CD14-positive monocyte (primary cell): ENCODE results near the gene ZFP14. TPM values are rescaled to one million over a fixed set of nuclear protein-coding genes. Genes with fewer than 3 reads are reported as not detected.

Source experiments
- DNase-seq, 3 donors: peaks; one replicate each; pipeline ENCODE4 v3.0.0-alpha.2; 2011 to 2022
- H2AFZ ChIP-seq: 2 replicates; pipeline ENCODE4 v1.6.0; 2012; ENCODE audit warnings: mild to moderate bottlenecking, low read depth, low read length, inconsistent platforms; ENCODE audit not compliant: insufficient read depth, poor library complexity, severe bottlenecking
- H3K27ac ChIP-seq, 2 donors: 1 replicate in 1 of 2; 2 replicates in 1 of 2; pipeline ENCODE4 v1.5.1; 2012 to 2013; ENCODE audit warnings: low read length in 2 of 2, control low read depth in 1 of 2, inconsistent platforms in 1 of 2, low read depth in 1 of 2, mild to moderate bottlenecking in 1 of 2
- H3K27me3 ChIP-seq, 2 donors: one replicate each; pipeline versions ENCODE4 v1.6.0 to v1.6.1; 2011 to 2013; ENCODE audit warnings: low read length in 2 of 2; ENCODE audit not compliant: control insufficient read depth in 2 of 2, insufficient read depth in 2 of 2
- H3K36me3 ChIP-seq, 2 donors: replicated peaks in 1 of 2; 1 replicate in 1 of 2; 2 replicates in 1 of 2; pipeline versions ENCODE4 v1.5.1 to v1.6.1; 2012 to 2013; ENCODE audit warnings: low read length in 2 of 2, control low read depth in 1 of 2, inconsistent platforms in 1 of 2, mild to moderate bottlenecking in 1 of 2; ENCODE audit not compliant: insufficient read depth in 2 of 2, control insufficient read depth in 1 of 2
- H3K4me1 ChIP-seq, 2 donors: 1 replicate in 1 of 2; 2 replicates in 1 of 2; pipeline versions ENCODE4 v1.5.1 to v1.6.1; 2012 to 2013; ENCODE audit warnings: low read length in 2 of 2, control low read depth in 1 of 2, inconsistent platforms in 1 of 2, mild to moderate bottlenecking in 1 of 2, moderate library complexity in 1 of 2; ENCODE audit not compliant: insufficient read depth in 2 of 2, control insufficient read depth in 1 of 2
- H3K4me2 ChIP-seq: replicated peaks from 2 replicates; pipeline ENCODE3; 2012; ENCODE audit warnings: low read length, moderate library complexity, mild to moderate bottlenecking; ENCODE audit not compliant: poor library complexity, severe bottlenecking; ENCODE audit errors: extremely low read depth
- H3K4me3 ChIP-seq, 3 experiments: fragments of 200-600 bp in 1 of 3; sonication (generic) in 1 of 3; replicated peaks in 1 of 3; 1 replicate in 2 of 3; 2 replicates in 1 of 3; pipeline ENCODE4 v1.5.1; 2011 to 2013; ENCODE audit warnings: low read length in 3 of 3, mild to moderate bottlenecking in 3 of 3, control low read depth in 2 of 3, low read depth in 2 of 3, inconsistent platforms in 1 of 3, moderate library complexity in 1 of 3
- H3K79me2 ChIP-seq: 2 replicates; pipeline ENCODE4 v1.6.0; 2012; ENCODE audit warnings: mild to moderate bottlenecking, control low read depth, inconsistent platforms, low read length, moderate library complexity; ENCODE audit not compliant: insufficient read depth
- H3K9ac ChIP-seq: 2 replicates; pipeline ENCODE4 v1.6.0; 2017; ENCODE audit warnings: low read length, mild to moderate bottlenecking; ENCODE audit not compliant: insufficient read depth, poor library complexity, severe bottlenecking
- H3K9me3 ChIP-seq, 2 donors: replicated peaks in 1 of 2; 1 replicate in 1 of 2; 2 replicates in 1 of 2; pipeline versions ENCODE4 v1.5.1 to v1.6.1; 2012 to 2013; ENCODE audit warnings: low read length in 2 of 2, control low read depth in 1 of 2; ENCODE audit not compliant: control insufficient read depth in 1 of 2, insufficient read depth in 1 of 2
- H4K20me1 ChIP-seq: 2 replicates; pipeline ENCODE4 v1.6.0; 2012; ENCODE audit warnings: mild to moderate bottlenecking, low read length, control low read depth, moderate library complexity; ENCODE audit not compliant: insufficient read depth
- H3K27ac Mint-ChIP-seq, 7 donors: one replicate each; pipeline ENCODE4 v1.8.0; 2020; ENCODE audit warnings: mild to moderate bottlenecking in 7 of 7, mixed read lengths in 7 of 7, moderate library complexity in 6 of 7, inconsistent platforms in 2 of 7
- H3K27me3 Mint-ChIP-seq, 3 donors: one replicate each; pipeline ENCODE4 v1.8.0; 2021 to 2022; ENCODE audit warnings: low read depth in 3 of 3, mild to moderate bottlenecking in 3 of 3, mixed read lengths in 3 of 3, moderate library complexity in 3 of 3, inconsistent platforms in 1 of 3
- H3K36me3 Mint-ChIP-seq, 2 donors: one replicate each; pipeline ENCODE4 v1.8.0; 2020; ENCODE audit warnings: mixed read lengths in 2 of 2, inconsistent platforms in 1 of 2, mild to moderate bottlenecking in 1 of 2
- H3K4me1 Mint-ChIP-seq: one replicate; pipeline ENCODE4 v1.8.0; 2020; ENCODE audit warnings: mild to moderate bottlenecking, mixed read lengths
- H3K4me3 Mint-ChIP-seq, 2 donors: one replicate each; pipeline ENCODE4 v1.8.0; 2020; ENCODE audit warnings: mild to moderate bottlenecking in 2 of 2, mixed read lengths in 2 of 2, moderate library complexity in 1 of 2
- H3K9me3 Mint-ChIP-seq, 7 donors: one replicate each; pipeline ENCODE4 v1.8.0; 2020 to 2022; ENCODE audit warnings: mixed read lengths in 7 of 7, mild to moderate bottlenecking in 6 of 7, moderate library complexity in 6 of 7, inconsistent platforms in 2 of 7
- WGBS: methylation state at CpG from one replicate; pipeline ENCODE4 v1.1.5; 2013; ENCODE audit warnings: missing lambda C conversion rate; ENCODE audit not compliant: insufficient coverage; 5-methylcytosine and 5-hydroxymethylcytosine counted together
- intact Hi-C, 2 donors: fragments of 100-400 bp; cut with micrococcal nuclease; formaldehyde crosslinking; loops; one replicate each; pipeline versions ENCODE4 v1.15.0 to v1.15.1; 2023
- polyA plus RNA-seq, 3 donors: library from polyadenylated mRNA; depleted of rRNA in 1 of 3; unstranded in 2 of 3; stranded (reverse) in 1 of 3; fragments of 300-500 nt in 2 of 3; fragments of >200 nt in 1 of 3; fragmentation: Illumina TruSeq in 2 of 3; gene quantifications; 1 replicate in 2 of 3; 2 replicates in 1 of 3; pipeline ENCODE4 v1.2.3, GENCODE V29; 2012 to 2021
- TF ChIP-seq, protein P1 (sequence below): fragments of 200-600 bp; IDR thresholded peaks from one replicate; pipeline ENCODE4 v1.8.0; 2022; ENCODE audit warnings: antibody characterized with exemption, mild to moderate bottlenecking

Gene ZFP14
- polyA plus RNA-seq, 3 donors = 0.72 to 1.9 (median 1.1) TPM

GRCh38 chr19:36421749-36422481 lies 42.9 kb upstream of the ZFP14 start:
- Mint-ChIP-seq H3K4me1 (peaks cover 18% of the 10 kb centered on the region), H3K36me3 (peaks cover 6 to 12% of the 10 kb centered on the region in 2 donors), H3K27me3 (peaks cover 21 to 31% (median 22%) of the 10 kb centered on the region in 3 donors), H3K4me3 (peak overlapping the region; percentile 62 to 77), H3K9me3 (peaks cover 28 to 82% (median 62%) of the 10 kb centered on the region in 7 donors), H3K27ac (no peak overlapping the region)
- H3K4me2 ChIP-seq = peak overlapping the region; percentile 39
- 19% methylated on average over 28 of the region's 33 CpGs for WGBS
- H3K9me3 ChIP-seq = peaks cover 46 to 74% of the 10 kb centered on the region in 2 donors
- H4K20me1 ChIP-seq = no peaks in the 10 kb centered on the region
- DNase-seq = no peak
- H2AFZ ChIP-seq = peak overlapping the region; percentile 63
- peak overlapping the region in 1 of 3 experiments; percentile 42 for H3K4me3 ChIP-seq
- H3K79me2 ChIP-seq = peaks cover 4% of the 10 kb centered on the region
- H3K36me3 ChIP-seq = no peaks in the 10 kb centered on the region
- no peak overlapping the region for H3K9ac ChIP-seq
- H3K27ac ChIP-seq = no peak overlapping the region
- H3K4me1 ChIP-seq = peaks cover 11 to 21% of the 10 kb centered on the region in 2 donors
- peaks cover 11 to 31% of the 10 kb centered on the region in 2 donors for H3K27me3 ChIP-seq
- TF ChIP-seq, protein P1, sequence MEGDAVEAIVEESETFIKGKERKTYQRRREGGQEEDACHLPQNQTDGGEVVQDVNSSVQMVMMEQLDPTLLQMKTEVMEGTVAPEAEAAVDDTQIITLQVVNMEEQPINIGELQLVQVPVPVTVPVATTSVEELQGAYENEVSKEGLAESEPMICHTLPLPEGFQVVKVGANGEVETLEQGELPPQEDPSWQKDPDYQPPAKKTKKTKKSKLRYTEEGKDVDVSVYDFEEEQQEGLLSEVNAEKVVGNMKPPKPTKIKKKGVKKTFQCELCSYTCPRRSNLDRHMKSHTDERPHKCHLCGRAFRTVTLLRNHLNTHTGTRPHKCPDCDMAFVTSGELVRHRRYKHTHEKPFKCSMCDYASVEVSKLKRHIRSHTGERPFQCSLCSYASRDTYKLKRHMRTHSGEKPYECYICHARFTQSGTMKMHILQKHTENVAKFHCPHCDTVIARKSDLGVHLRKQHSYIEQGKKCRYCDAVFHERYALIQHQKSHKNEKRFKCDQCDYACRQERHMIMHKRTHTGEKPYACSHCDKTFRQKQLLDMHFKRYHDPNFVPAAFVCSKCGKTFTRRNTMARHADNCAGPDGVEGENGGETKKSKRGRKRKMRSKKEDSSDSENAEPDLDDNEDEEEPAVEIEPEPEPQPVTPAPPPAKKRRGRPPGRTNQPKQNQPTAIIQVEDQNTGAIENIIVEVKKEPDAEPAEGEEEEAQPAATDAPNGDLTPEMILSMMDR = no peak
- intact Hi-C loops = no loop called here

GRCh38 chr19:36420961-36421748 lies 42.2 kb upstream of the ZFP14 start:
- H3K79me2 ChIP-seq = peaks cover 4% of the 10 kb centered on the region

More at GRCh38 chr19:36420961-36421748, 42.2 kb upstream of the ZFP14 start:
- Histone ChIP-seq H3K4me3 (peak overlapping the region in 1 of 3 experiments; percentile 42), H3K4me2 (peak overlapping the region; percentile 39), H2AFZ (peak overlapping the region; percentile 63), H3K36me3 (no peaks in the 10 kb centered on the region), H3K9me3 (peaks cover 54 to 71% of the 10 kb centered on the region in 2 donors), H4K20me1 (no peaks in the 10 kb centered on the region), H3K9ac (no peak overlapping the region), H3K27ac (no peak overlapping the region), H3K4me1 (peaks cover 11 to 21% of the 10 kb centered on the region in 2 donors), H3K27me3 (peaks cover 11 to 31% of the 10 kb centered on the region in 2 donors)
- peaks cover 25 to 81% (median 64%) of the 10 kb centered on the region in 7 donors for H3K9me3 Mint-ChIP-seq
- TF ChIP-seq, protein P1 = no peak
- no peak for DNase-seq
- H3K36me3 Mint-ChIP-seq = peaks cover 6 to 12% of the 10 kb centered on the region in 2 donors
- intact Hi-C loops = no loop called here
- 13% methylated on average over 58 of the region's 61 CpGs for WGBS
- peaks cover 21 to 31% (median 22%) of the 10 kb centered on the region in 3 donors for H3K27me3 Mint-ChIP-seq
- H3K4me1 Mint-ChIP-seq = peaks cover 18% of the 10 kb centered on the region
- H3K27ac Mint-ChIP-seq = no peak overlapping the region
- peak overlapping the region; percentile 62 to 77 for H3K4me3 Mint-ChIP-seq
